A673 (cell line): Measurements from ENCODE around the gene GALC. TPM values are rescaled to one million over a fixed set of nuclear protein-coding genes. Genes with fewer than 3 reads are reported as not detected.

ENCODE experiments used
- BruUV-seq: library from RNA; stranded (reverse); fragments of 400-500 nt; replicated peaks from 2 replicates; lab custom pipeline; 2021; lab: Mats Ljungman, UMichigan
- CTCF ChIA-PET: fragments of 300-600 bp; sonication (Branson Sonifier 250); formaldehyde crosslinking; loops from one replicate; lab custom pipeline; 2022; ENCODE audit warnings: antibody characterized with exemption; lab: Charles Lee
- POLR2A ChIA-PET: fragments of 300-600 bp; sonication (Branson Sonifier 250); formaldehyde crosslinking; loops from one replicate; lab custom pipeline; 2022; ENCODE audit warnings: antibody characterized with exemption; ENCODE audit not compliant: low non-redundant PET; lab: Charles Lee
- DNase-seq: peaks from one replicate; pipeline ENCODE4 v3.0.0-alpha.2; 2015; ENCODE audit warnings: low spot score
- H3K27ac ChIP-seq: fragments of 200-600 bp; sonication (generic); 2 replicates; pipeline ENCODE4 v1.5.1; 2016; ENCODE audit warnings: mixed run types, low read depth, mild to moderate bottlenecking, mixed read lengths, antibody characterized with exemption, low read length; ENCODE audit not compliant: poor library complexity, severe bottlenecking
- H3K27me3 ChIP-seq: fragments of 200-600 bp; sonication (generic); replicated peaks from 2 replicates; pipeline ENCODE4 v1.6.1; 2017; ENCODE audit warnings: mixed run types, low read depth, mild to moderate bottlenecking, mixed read lengths, antibody characterized with exemption, low read length; ENCODE audit not compliant: insufficient read depth, poor library complexity
- H3K36me3 ChIP-seq: fragments of 200-600 bp; sonication (generic); 2 replicates; pipeline ENCODE4 v1.6.1; 2016; ENCODE audit warnings: mixed run types, mild to moderate bottlenecking, mixed read lengths, antibody characterized with exemption, low read length; ENCODE audit not compliant: insufficient read depth, poor library complexity, severe bottlenecking
- H3K4me1 ChIP-seq: fragments of 200-600 bp; sonication (generic); 2 replicates; pipeline ENCODE4 v1.6.1; 2017; ENCODE audit warnings: mixed run types, mild to moderate bottlenecking, mixed read lengths, antibody characterized with exemption, low read length; ENCODE audit not compliant: insufficient read depth, poor library complexity, severe bottlenecking
- H3K4me3 ChIP-seq: fragments of 200-600 bp; sonication (generic); 2 replicates; pipeline ENCODE4 v1.5.1; 2016; ENCODE audit warnings: low read depth, mixed run types, mild to moderate bottlenecking, mixed read lengths, low read length; ENCODE audit not compliant: poor library complexity, severe bottlenecking
- H3K9me3 ChIP-seq: fragments of 200-600 bp; sonication (generic); 2 replicates; pipeline ENCODE4 v1.6.1; 2016; ENCODE audit warnings: mixed run types, low read depth, mild to moderate bottlenecking, mixed read lengths, antibody characterized with exemption, low read length; ENCODE audit not compliant: poor library complexity, severe bottlenecking
- EZH2 ChIP-seq: fragments of 200-600 bp; sonication (generic); IDR thresholded peaks from 2 replicates; pipeline ENCODE4 v1.6.1; 2017; ENCODE audit warnings: borderline replicate concordance, low read depth, mild to moderate bottlenecking, mixed read lengths, antibody characterized with exemption, low read length; ENCODE audit not compliant: poor library complexity, severe bottlenecking
- intact Hi-C: fragments of 100-400 bp; cut with micrococcal nuclease; formaldehyde crosslinking; loops from one replicate; pipeline ENCODE4 v1.10.0; 2022; ENCODE audit not compliant: unreplicated experiment
- total RNA-seq: library from RNA; stranded (reverse); gene quantifications from 2 replicates; pipeline ENCODE4 v1.2.3, GENCODE V29; 2021
- TF ChIP-seq, protein P1 (sequence below): fragments of 300-800, 200-600 bp; sonication (generic); conservative IDR thresholded peaks from 2 replicates; pipeline ENCODE4 v1.5.1; 2017; ENCODE audit warnings: low read depth, mild to moderate bottlenecking, antibody characterized with exemption, low read length, moderate library complexity, mixed read lengths

Gene GALC
- total RNA-seq, 1 experiment from 2014 or later: 11.5 TPM

DNA sequence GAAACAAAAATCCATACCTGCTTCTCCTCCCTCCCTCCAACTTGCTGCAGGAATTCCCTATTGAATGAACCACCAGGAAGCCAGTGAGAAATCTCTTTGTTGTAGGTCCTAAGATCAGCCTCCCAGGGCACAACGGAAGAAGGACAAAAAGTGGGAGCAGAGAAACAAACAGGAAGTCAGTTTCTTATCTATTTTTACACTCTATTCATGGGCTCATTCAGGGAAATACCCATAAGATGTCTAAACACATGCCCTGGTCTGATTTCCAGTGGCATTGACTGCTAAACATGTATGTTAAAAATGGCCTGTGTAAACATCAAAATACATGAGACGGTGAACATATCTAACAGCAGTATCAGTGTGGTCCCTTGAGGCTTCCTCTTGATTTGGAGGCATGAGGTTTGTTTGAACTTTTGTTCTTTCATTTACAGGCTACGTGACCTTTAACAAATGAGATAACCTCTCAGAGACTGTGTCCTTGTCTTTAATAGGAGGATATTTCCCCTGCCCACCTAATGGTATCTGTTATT lies 30.7 kb upstream of the GALC start:
- TF ChIP-seq, protein P1, sequence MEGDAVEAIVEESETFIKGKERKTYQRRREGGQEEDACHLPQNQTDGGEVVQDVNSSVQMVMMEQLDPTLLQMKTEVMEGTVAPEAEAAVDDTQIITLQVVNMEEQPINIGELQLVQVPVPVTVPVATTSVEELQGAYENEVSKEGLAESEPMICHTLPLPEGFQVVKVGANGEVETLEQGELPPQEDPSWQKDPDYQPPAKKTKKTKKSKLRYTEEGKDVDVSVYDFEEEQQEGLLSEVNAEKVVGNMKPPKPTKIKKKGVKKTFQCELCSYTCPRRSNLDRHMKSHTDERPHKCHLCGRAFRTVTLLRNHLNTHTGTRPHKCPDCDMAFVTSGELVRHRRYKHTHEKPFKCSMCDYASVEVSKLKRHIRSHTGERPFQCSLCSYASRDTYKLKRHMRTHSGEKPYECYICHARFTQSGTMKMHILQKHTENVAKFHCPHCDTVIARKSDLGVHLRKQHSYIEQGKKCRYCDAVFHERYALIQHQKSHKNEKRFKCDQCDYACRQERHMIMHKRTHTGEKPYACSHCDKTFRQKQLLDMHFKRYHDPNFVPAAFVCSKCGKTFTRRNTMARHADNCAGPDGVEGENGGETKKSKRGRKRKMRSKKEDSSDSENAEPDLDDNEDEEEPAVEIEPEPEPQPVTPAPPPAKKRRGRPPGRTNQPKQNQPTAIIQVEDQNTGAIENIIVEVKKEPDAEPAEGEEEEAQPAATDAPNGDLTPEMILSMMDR: no peak
- TF ChIP-seq EZH2: no peak
- Histone ChIP-seq H3K4me1 (no peaks in the 10 kb centered on the region), H3K27me3 (peaks cover 17% of the 10 kb centered on the region), H3K4me3 (no peak overlapping the region), H3K9me3 (no peaks in the 10 kb centered on the region), H3K27ac (no peak overlapping the region), H3K36me3 (no peaks in the 10 kb centered on the region)
- BruUV-seq: no TSS peak
- POLR2A ChIA-PET: no interaction called here
- intact Hi-C loops: no loop called here
- CTCF ChIA-PET: no interaction called here
- DNase-seq: no peak

DNA sequence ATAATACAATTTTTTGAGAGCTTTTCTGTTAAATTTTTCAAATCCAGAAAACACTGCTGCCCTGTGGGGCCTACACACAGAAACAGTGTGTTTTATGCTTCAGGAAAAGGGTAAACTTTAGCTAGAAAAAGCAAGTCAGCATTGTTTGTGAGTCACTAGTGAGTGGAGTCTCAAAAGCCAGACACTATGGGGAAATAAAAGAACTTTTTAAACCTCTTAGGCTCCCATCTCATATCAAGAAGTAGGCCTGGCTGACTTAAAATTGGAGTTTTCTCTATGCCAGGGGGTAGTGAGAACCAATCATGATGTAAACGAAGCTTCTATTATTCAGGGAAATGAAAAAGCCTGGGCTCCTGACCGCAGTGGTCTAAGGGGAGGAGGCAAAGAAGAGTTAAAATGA lies 24.6 kb upstream of the GALC start:
- H3K9me3 ChIP-seq: no peaks in the 10 kb centered on the region
- H3K27ac ChIP-seq: no peak overlapping the region
- no peaks in the 10 kb centered on the region for H3K4me1 ChIP-seq
- DNase-seq: no peak
- intact Hi-C loops: loop anchor here (10.0 kb wide), 1 partner anchor 357 kb away; no protein-coding TSS in a partner anchor
- no peak for TF ChIP-seq EZH2
- TF ChIP-seq, protein P1: no peak
- POLR2A ChIA-PET: no interaction called here
- BruUV-seq: no TSS peak
- H3K36me3 ChIP-seq: no peaks in the 10 kb centered on the region
- CTCF ChIA-PET: no interaction called here
- H3K27me3 ChIP-seq: peaks cover 8% of the 10 kb centered on the region
- no peak overlapping the region for H3K4me3 ChIP-seq

DNA sequence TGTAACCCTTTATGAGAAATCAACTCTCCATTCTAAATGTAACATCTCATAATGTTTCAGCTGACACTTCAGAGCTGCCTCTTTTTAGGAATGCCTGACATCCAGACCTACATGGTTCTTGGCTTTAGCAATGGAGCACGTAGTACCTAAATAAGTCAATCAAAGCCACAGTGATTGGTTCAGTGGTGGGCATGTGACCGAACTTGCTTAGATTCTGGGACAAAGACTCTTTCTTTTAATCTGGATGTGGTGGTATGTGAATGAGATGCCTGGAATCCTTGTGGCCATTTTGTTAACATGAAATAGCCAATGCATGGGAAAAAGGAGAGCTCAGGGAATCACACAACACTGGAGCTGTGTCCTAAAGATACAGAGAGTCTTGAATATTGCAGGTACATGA lies 23.8 kb upstream of the GALC start:
- no TSS peak for BruUV-seq
- H3K27me3 ChIP-seq: peaks cover 8% of the 10 kb centered on the region
- H3K4me3 ChIP-seq: no peak overlapping the region
- DNase-seq: no peak
- no peaks in the 10 kb centered on the region for H3K4me1 ChIP-seq
- H3K27ac ChIP-seq: no peak overlapping the region
- CTCF ChIA-PET: no interaction called here
- no peaks in the 10 kb centered on the region for H3K36me3 ChIP-seq
- TF ChIP-seq EZH2: no peak
- TF ChIP-seq, protein P1: no peak
- no peaks in the 10 kb centered on the region for H3K9me3 ChIP-seq
- intact Hi-C loops: loop anchor here (10.0 kb wide), 1 partner anchor 358 kb away; no protein-coding TSS in a partner anchor
- POLR2A ChIA-PET: no interaction called here
